Lower leg skin (tissue), 3 donors: Measurements from ENCODE around the gene STEAP2.

ENCODE experiments used
- POLR2A ChIP-seq, 2 donors: fragments of 450-650 bp; IDR thresholded peaks; one replicate each; pipeline ENCODE4 v1.6.1; 2016 to 2017; ENCODE audit warnings: antibody characterized with exemption in 2 of 2, mild to moderate bottlenecking in 1 of 2, moderate library complexity in 1 of 2
- TF ChIP-seq, protein P1 (sequence below), 3 donors: fragments of 450-650 bp; IDR thresholded peaks; one replicate each; pipeline ENCODE4 v1.5.1; 2016; ENCODE audit warnings: antibody characterized with exemption in 3 of 3, mild to moderate bottlenecking in 3 of 3, moderate library complexity in 2 of 3

DNA sequence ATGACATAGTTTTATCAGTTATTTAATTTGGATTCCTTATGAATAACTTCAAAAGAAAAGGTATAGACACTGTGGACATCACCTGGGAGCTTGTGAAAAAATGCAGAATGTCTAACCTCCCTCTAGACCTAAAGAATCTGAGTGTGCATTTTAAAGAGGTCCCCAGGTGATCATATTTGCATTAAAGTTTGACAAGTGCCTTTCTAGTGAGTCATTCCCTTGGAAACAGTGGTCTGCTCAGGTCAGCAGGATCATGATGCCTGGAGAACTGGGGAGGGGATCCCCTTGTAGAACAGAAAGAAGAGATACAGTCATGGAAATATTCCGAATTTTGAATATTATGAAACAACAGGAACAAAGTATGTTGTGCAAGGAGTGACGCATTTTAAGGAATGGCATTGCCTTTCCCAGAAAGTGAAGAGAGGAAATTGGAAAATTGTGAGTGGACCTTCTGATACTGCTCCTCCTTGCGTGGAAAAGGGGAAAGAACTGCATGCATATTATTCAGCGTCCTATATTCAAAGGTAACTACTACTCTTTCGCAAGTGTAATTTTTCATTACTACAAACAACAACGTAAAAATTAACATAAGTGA is 4.6 kb downstream of the STEAP2 start:
- TF ChIP-seq, protein P1, sequence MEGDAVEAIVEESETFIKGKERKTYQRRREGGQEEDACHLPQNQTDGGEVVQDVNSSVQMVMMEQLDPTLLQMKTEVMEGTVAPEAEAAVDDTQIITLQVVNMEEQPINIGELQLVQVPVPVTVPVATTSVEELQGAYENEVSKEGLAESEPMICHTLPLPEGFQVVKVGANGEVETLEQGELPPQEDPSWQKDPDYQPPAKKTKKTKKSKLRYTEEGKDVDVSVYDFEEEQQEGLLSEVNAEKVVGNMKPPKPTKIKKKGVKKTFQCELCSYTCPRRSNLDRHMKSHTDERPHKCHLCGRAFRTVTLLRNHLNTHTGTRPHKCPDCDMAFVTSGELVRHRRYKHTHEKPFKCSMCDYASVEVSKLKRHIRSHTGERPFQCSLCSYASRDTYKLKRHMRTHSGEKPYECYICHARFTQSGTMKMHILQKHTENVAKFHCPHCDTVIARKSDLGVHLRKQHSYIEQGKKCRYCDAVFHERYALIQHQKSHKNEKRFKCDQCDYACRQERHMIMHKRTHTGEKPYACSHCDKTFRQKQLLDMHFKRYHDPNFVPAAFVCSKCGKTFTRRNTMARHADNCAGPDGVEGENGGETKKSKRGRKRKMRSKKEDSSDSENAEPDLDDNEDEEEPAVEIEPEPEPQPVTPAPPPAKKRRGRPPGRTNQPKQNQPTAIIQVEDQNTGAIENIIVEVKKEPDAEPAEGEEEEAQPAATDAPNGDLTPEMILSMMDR (IDR thresholded peaks at IDR 0.05) = no peak
- TF ChIP-seq POLR2A (IDR thresholded peaks at IDR 0.05) = no peak
